Measurements from ENCODE around the gene ZNF511.

Gene ZNF511

DNA sequence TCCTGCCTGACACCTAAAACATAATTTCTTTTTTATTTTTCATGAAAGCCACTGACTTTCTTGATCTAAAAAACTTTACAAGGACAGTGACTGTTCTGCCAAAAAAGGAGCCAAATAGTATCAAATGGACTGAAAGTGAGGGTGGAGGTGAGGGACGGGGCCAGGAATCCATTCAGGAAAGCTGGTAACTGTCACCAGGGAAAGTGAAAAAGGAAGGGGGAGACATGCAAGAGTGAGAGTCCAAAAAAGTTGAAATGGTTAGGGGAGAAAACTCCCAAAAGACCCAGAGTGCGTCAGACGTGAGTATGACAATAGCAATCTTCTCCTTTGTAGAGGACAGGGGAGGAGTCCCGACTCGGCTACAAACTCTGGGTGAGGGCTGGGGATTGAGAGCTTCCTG, 35.5 kb downstream of the ZNF511 start:
- Histone ChIP-seq H4K91ac (ENCODE audit: low read depth, low read length) (no peak overlapping the region), H3K14ac (ENCODE audit: low read length) (no peak overlapping the region), H4K12ac (ENCODE audit: low read depth, low read length) (no peak overlapping the region), H2BK12ac (ENCODE audit: low read length) (no peak overlapping the region), H3K79me1 (ENCODE audit: low read length) (no peaks in the 10 kb centered on the region), H2AFZ (ENCODE audit: insufficient read depth, low read length, poor library complexity) (no peak overlapping the region), H2BK120ac (ENCODE audit: insufficient read depth, low read length, poor library complexity) (no peak overlapping the region), H3K4me3 (ENCODE audit: low read depth, low read length) (no peak overlapping the region), H3K4ac (ENCODE audit: low read depth, low read length) (no peak overlapping the region), H3K9ac (ENCODE audit: low read length) (no peak overlapping the region), H4K8ac (ENCODE audit: low read depth, low read length) (no peak overlapping the region), H3K27ac (ENCODE audit: low read depth, low read length) (no peak overlapping the region), H3K9me3 (ENCODE audit: insufficient read depth, low read depth, low read length) (peaks cover 6% of the 10 kb centered on the region), H3K18ac (ENCODE audit: low read length) (no peak overlapping the region), H3K4me2 (ENCODE audit: low read length) (no peak overlapping the region), H3K23ac (ENCODE audit: low read length) (no peak overlapping the region), H3K79me2 (ENCODE audit: control insufficient read depth, insufficient read depth, low read length, poor library complexity) (no peaks in the 10 kb centered on the region), H3K27me3 (ENCODE audit: insufficient read depth, low read length) (no peaks in the 10 kb centered on the region), H3K36me3 (ENCODE audit: control insufficient read depth in 1 of 2, insufficient read depth in 2 of 2, low read length in 2 of 2) (no peaks in the 10 kb centered on the region), H2AK5ac (ENCODE audit: low read length) (no peak overlapping the region), H3K4me1 (ENCODE audit: control insufficient read depth in 1 of 2, insufficient read depth in 2 of 2, low read length in 2 of 2) (peaks cover 5 to 7% of the 10 kb centered on the region in 2 experiments), H2BK5ac (ENCODE audit: low read depth, low read length, poor library complexity) (no peak overlapping the region)
- no peak for DNase-seq
- WGBS (ENCODE audit: extremely low coverage, insufficient coverage, insufficient read length) = no CpG with 5 or more reads among the region's 5 CpGs

DNA sequence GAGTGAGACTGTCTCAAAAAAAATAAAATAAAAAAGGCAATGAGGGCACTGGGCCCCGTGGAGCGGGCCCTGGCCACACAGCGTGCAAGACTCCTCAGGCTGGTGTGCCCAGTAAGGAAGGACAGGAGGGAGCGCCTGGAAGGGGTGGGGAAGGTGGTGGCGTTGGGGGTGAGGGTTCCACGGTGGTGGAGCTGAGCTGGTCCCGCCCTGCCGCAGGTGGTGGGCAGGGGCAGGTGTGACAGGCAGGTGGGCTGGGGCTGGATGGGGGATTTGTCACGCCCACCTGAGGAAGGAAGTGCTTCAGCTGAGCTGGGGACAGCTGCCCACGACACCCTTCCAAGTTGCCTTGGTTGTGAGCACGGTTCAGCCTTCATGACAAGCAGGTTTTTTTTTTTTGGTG, 37.7 kb downstream of the ZNF511 start:
- Histone ChIP-seq H3K4me3 (ENCODE audit: low read depth, low read length) (peak overlapping the region; percentile 26), H3K23ac (ENCODE audit: low read length) (no peak overlapping the region), H4K91ac (ENCODE audit: low read depth, low read length) (no peak overlapping the region), H4K8ac (ENCODE audit: low read depth, low read length) (no peak overlapping the region), H2BK12ac (ENCODE audit: low read length) (no peak overlapping the region), H3K14ac (ENCODE audit: low read length) (no peak overlapping the region), H4K12ac (ENCODE audit: low read depth, low read length) (no peak overlapping the region), H3K79me1 (ENCODE audit: low read length) (no peaks in the 10 kb centered on the region), H2BK120ac (ENCODE audit: insufficient read depth, low read length, poor library complexity) (no peak overlapping the region), H3K4me1 (ENCODE audit: control insufficient read depth in 1 of 2, insufficient read depth in 2 of 2, low read length in 2 of 2) (peaks cover 5 to 7% of the 10 kb centered on the region in 2 experiments), H3K9ac (ENCODE audit: low read length) (no peak overlapping the region), H3K27me3 (ENCODE audit: insufficient read depth, low read length) (no peaks in the 10 kb centered on the region), H2AFZ (ENCODE audit: insufficient read depth, low read length, poor library complexity) (no peak overlapping the region), H3K9me3 (ENCODE audit: insufficient read depth, low read depth, low read length) (peaks cover 4% of the 10 kb centered on the region), H3K4ac (ENCODE audit: low read depth, low read length) (no peak overlapping the region), H3K79me2 (ENCODE audit: control insufficient read depth, insufficient read depth, low read length, poor library complexity) (no peaks in the 10 kb centered on the region), H3K27ac (ENCODE audit: low read depth, low read length) (no peak overlapping the region), H3K18ac (ENCODE audit: low read length) (no peak overlapping the region), H2AK5ac (ENCODE audit: low read length) (no peak overlapping the region), H2BK5ac (ENCODE audit: low read depth, low read length, poor library complexity) (no peak overlapping the region), H3K36me3 (ENCODE audit: control insufficient read depth in 1 of 2, insufficient read depth in 2 of 2, low read length in 2 of 2) (no peaks in the 10 kb centered on the region), H3K4me2 (ENCODE audit: low read length) (no peak overlapping the region)
- DNase-seq = no peak
- no CpG with 5 or more reads among the region's 11 CpGs for WGBS (ENCODE audit: extremely low coverage, insufficient coverage, insufficient read length)

DNA sequence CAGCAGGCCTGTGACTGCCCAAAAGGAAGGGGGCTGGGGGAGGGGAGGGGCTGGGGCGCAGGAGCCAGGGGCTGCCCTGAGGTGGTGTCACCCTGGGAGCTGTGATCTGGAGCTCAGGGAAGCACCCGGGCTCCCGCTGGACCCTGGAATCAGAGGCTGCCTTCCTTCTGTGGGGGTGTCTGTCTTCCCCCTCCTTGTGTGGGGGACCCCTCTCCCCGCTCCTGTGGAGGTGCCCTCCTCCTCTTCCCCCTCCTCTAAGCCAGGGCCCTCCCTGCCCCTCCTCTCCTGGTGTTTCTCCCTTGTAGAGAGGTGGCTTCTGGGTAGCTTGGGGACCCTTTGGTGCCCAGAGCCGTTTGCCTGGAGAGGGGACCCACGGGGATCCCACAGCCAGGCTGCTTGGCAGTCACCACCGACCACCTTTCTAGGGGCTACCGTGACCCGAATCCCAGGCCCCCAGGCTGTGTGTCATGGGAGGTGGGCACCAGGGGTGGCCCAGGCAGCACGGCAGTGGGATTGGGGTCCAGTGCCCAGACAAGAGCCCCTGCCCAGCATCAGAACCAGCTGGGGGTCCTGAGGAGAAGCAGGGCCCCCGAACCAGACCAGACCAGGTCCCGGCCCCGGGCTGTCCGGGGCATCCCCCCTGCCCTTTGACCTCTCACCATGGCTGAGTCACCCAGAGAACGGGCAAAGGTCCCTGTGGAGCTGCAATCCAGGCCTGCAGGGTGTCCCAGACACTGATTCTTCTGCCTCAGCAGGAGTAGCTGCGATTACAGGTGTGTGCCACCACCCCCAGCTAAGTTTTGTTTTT, 39.2 kb downstream of the ZNF511 start:
- no peak overlapping the region for H2BK5ac ChIP-seq (ENCODE audit: low read depth, low read length, poor library complexity)
- H3K79me2 ChIP-seq (ENCODE audit: control insufficient read depth, insufficient read depth, low read length, poor library complexity) = no peaks in the 10 kb centered on the region
- H3K36me3 ChIP-seq (ENCODE audit: control insufficient read depth in 1 of 2, insufficient read depth in 2 of 2, low read length in 2 of 2) = no peaks in the 10 kb centered on the region
- no peak overlapping the region for H2AK5ac ChIP-seq (ENCODE audit: low read length)
- H4K8ac ChIP-seq (ENCODE audit: low read depth, low read length) = no peak overlapping the region
- no CpG with 5 or more reads among the region's 16 CpGs for WGBS (ENCODE audit: extremely low coverage, insufficient coverage, insufficient read length)
- no peak overlapping the region for H3K4me3 ChIP-seq (ENCODE audit: low read depth, low read length)
- no peak overlapping the region for H2BK12ac ChIP-seq (ENCODE audit: low read length)
- H4K12ac ChIP-seq (ENCODE audit: low read depth, low read length) = no peak overlapping the region
- H3K27ac ChIP-seq (ENCODE audit: low read depth, low read length) = no peak overlapping the region
- H3K9me3 ChIP-seq (ENCODE audit: insufficient read depth, low read depth, low read length) = peaks cover 4% of the 10 kb centered on the region
- no peak overlapping the region for H3K4ac ChIP-seq (ENCODE audit: low read depth, low read length)
- H2BK120ac ChIP-seq (ENCODE audit: insufficient read depth, low read length, poor library complexity) = no peak overlapping the region
- no peak overlapping the region for H4K91ac ChIP-seq (ENCODE audit: low read depth, low read length)
- H3K27me3 ChIP-seq (ENCODE audit: insufficient read depth, low read length) = no peaks in the 10 kb centered on the region
- no peak overlapping the region for H3K18ac ChIP-seq (ENCODE audit: low read length)
- no peak overlapping the region for H3K23ac ChIP-seq (ENCODE audit: low read length)
- no peak overlapping the region for H3K9ac ChIP-seq (ENCODE audit: low read length)
- DNase-seq = no peak
- H2AFZ ChIP-seq (ENCODE audit: insufficient read depth, low read length, poor library complexity) = no peak overlapping the region
- H3K14ac ChIP-seq (ENCODE audit: low read length) = no peak overlapping the region
- H3K4me1 ChIP-seq (ENCODE audit: control insufficient read depth in 1 of 2, insufficient read depth in 2 of 2, low read length in 2 of 2) = peaks cover 5 to 7% of the 10 kb centered on the region in 2 experiments
- H3K79me1 ChIP-seq (ENCODE audit: low read length) = no peaks in the 10 kb centered on the region
- H3K4me2 ChIP-seq (ENCODE audit: low read length) = no peak overlapping the region

DNA sequence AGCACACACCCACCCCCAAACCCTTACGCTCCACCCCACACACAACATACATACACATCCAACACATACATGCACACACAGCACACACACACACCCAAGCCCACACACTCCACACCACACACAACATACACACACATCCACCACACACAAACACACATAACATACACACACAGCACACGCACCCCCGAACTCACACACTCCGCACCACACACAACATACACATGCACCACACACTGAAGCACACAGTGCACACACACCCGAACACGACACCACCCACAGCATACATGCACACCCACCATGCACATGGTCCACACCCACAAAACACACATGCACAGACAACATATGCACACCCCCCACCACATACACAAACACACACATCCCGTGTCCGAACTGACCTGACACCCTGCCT, 40.5 kb downstream of the ZNF511 start:
- H2AK5ac ChIP-seq (ENCODE audit: low read length) = no peak overlapping the region
- H2BK12ac ChIP-seq (ENCODE audit: low read length) = no peak overlapping the region
- no peak for DNase-seq
- H3K9ac ChIP-seq (ENCODE audit: low read length) = no peak overlapping the region
- WGBS (ENCODE audit: extremely low coverage, insufficient coverage, insufficient read length) = 100% methylated on average over 4 of the region's 8 CpGs
- H4K91ac ChIP-seq (ENCODE audit: low read depth, low read length) = no peak overlapping the region
- H3K4me2 ChIP-seq (ENCODE audit: low read length) = no peak overlapping the region
- H3K27me3 ChIP-seq (ENCODE audit: insufficient read depth, low read length) = no peaks in the 10 kb centered on the region
- H3K9me3 ChIP-seq (ENCODE audit: insufficient read depth, low read depth, low read length) = peaks cover 4% of the 10 kb centered on the region
- H2AFZ ChIP-seq (ENCODE audit: insufficient read depth, low read length, poor library complexity) = no peak overlapping the region
- no peak overlapping the region for H3K4ac ChIP-seq (ENCODE audit: low read depth, low read length)
- H3K36me3 ChIP-seq (ENCODE audit: control insufficient read depth in 1 of 2, insufficient read depth in 2 of 2, low read length in 2 of 2) = no peaks in the 10 kb centered on the region
- no peak overlapping the region for H4K8ac ChIP-seq (ENCODE audit: low read depth, low read length)
- no peak overlapping the region for H2BK120ac ChIP-seq (ENCODE audit: insufficient read depth, low read length, poor library complexity)
- H3K4me3 ChIP-seq (ENCODE audit: low read depth, low read length) = peak overlapping the region; percentile 35
- H3K18ac ChIP-seq (ENCODE audit: low read length) = no peak overlapping the region
- no peaks in the 10 kb centered on the region for H3K79me1 ChIP-seq (ENCODE audit: low read length)
- no peak overlapping the region for H3K27ac ChIP-seq (ENCODE audit: low read depth, low read length)
- H3K14ac ChIP-seq (ENCODE audit: low read length) = no peak overlapping the region
- H3K79me2 ChIP-seq (ENCODE audit: control insufficient read depth, insufficient read depth, low read length, poor library complexity) = no peaks in the 10 kb centered on the region
- no peak overlapping the region for H2BK5ac ChIP-seq (ENCODE audit: low read depth, low read length, poor library complexity)
- H4K12ac ChIP-seq (ENCODE audit: low read depth, low read length) = no peak overlapping the region
- H3K4me1 ChIP-seq (ENCODE audit: control insufficient read depth in 1 of 2, insufficient read depth in 2 of 2, low read length in 2 of 2) = peaks cover 0 to 3% of the 10 kb centered on the region in 2 experiments
- peak overlapping the region; percentile 91 for H3K23ac ChIP-seq (ENCODE audit: low read length)

Measured in trophoblast cell (in vitro differentiated cells and primary cell).